Ascending aorta (tissue), 2 donors: Measurements from ENCODE around the gene DYNC1LI2. TPM values are rescaled to one million over a fixed set of nuclear protein-coding genes. Genes with fewer than 3 reads are reported as not detected.
"Not testable (repeated sequence)": the region's sequence is repeated elsewhere in the genome, so short reads cannot be mapped to it uniquely, and the experiment has no call there.

Source experiments
- DNase-seq, 2 donors: peaks; one replicate each; pipeline ENCODE4 v3.0.0-alpha.2; 2019; ENCODE audit warnings: low spot score in 2 of 2
- H3K27ac ChIP-seq, 2 donors: fragments of 200-600 bp; sonication (generic); one replicate each; pipeline ENCODE4 v1.5.1; 2016 to 2017; ENCODE audit warnings: mild to moderate bottlenecking in 1 of 2
- H3K27me3 ChIP-seq: fragments of 200-600 bp; sonication (generic); one replicate; pipeline ENCODE4 v1.5.1; 2017
- H3K36me3 ChIP-seq, 2 donors: fragments of 200-600 bp; sonication (generic); one replicate each; pipeline ENCODE4 v1.5.1; 2016
- H3K4me1 ChIP-seq, 2 donors: fragments of 200-600 bp; sonication (generic); one replicate each; pipeline ENCODE4 v1.5.1; 2016 to 2017; ENCODE audit warnings: mild to moderate bottlenecking in 1 of 2
- H3K4me3 ChIP-seq, 2 donors: fragments of 200-600 bp; sonication (generic); one replicate each; pipeline ENCODE4 v1.5.1; 2016 to 2017; ENCODE audit warnings: mild to moderate bottlenecking in 1 of 2
- H3K9me3 ChIP-seq, 2 donors: fragments of 200-600 bp; sonication (generic); one replicate each; pipeline ENCODE4 v1.5.1; 2016
- CTCF ChIP-seq, 3 experiments: fragments of 200-600 bp in 2 of 3; fragments of 450-650 bp in 1 of 3; sonication (generic) in 2 of 3; IDR thresholded peaks; one replicate each; pipeline ENCODE4 v1.5.1; 2016 to 2019; ENCODE audit warnings: antibody characterized with exemption in 3 of 3, mild to moderate bottlenecking in 1 of 3, moderate library complexity in 1 of 3
- intact Hi-C: fragments of 100-400 bp; cut with DNase I; formaldehyde crosslinking; loops from one replicate; pipeline ENCODE4 v1.15.1; 2023
- total RNA-seq: library from RNA; depleted of rRNA; stranded (reverse); fragments of >200 nt; gene quantifications from one replicate; pipeline ENCODE4 v1.1.0, GENCODE V29; 2016

Gene DYNC1LI2
- total RNA-seq, result 99.7 TPM

- peaks cover 6 to 22% of the 10 kb centered on the region in 2 donors for H3K4me1 ChIP-seq
- intact Hi-C loops, result loop anchor here (1.0 to 5.0 kb wide), 3 partner anchors 23 to 144 kb away; no protein-coding TSS in a partner anchor
- peak in 1 of 2 donors; percentile 88 for DNase-seq
Measured at GRCh38 chr16:66751303-66751991, at the start of gene DYNC1LI2. TSS of gene DYNC1LI2 (minus strand) at chr16:66751609. CDS start at chr16:66751591, 18 bp downstream.

DNA sequence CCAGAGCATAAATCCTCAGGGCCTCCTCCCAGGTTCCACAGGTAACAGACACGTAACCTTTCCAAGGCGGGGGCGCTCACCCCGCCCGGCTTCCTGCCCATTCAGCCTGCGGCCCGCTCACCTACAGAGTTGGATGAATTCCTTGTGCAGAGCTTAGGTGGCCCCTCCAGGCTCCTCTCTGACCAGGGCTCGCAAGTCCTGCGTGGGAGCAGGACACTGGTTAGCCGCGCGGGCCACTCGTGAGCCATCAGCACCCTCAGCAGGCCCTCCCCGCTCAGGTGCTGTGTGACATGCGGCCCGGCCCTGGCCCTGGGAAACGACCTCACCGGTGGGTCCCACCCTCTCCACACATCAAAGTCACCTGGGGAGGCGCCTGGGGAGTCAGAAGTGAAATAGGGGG, 49.4 kb upstream of the DYNC1LI2 start:
- Histone ChIP-seq H3K27me3 (no peaks in the 10 kb centered on the region), H3K36me3 (peaks cover 33 to 43% of the 10 kb centered on the region in 2 donors), H3K27ac (no peak overlapping the region), H3K4me1 (no peaks in the 10 kb centered on the region), H3K9me3 (no peaks in the 10 kb centered on the region), H3K4me3 (no peak overlapping the region)
- intact Hi-C loops, result no loop called here
- TF ChIP-seq CTCF (IDR thresholded peaks at IDR 0.05), result no peak
- no peak for DNase-seq

More at GRCh38 chr16:66751303-66751991, at the start of gene DYNC1LI2:
- Histone ChIP-seq H3K27me3 (no peaks in the 10 kb centered on the region), H3K4me3 (peak within 1 kb of the TSS; percentile 82 to 87), H3K9me3 (no peaks in the 10 kb centered on the region), H3K27ac (peak within 1 kb of the TSS; percentile 82 to 83), H3K36me3 (peaks cover 15 to 17% of the 10 kb centered on the region in 2 donors)
- TF ChIP-seq CTCF (IDR thresholded peaks at IDR 0.05), result peak; percentile 62 to 97 (median 65)

DNA sequence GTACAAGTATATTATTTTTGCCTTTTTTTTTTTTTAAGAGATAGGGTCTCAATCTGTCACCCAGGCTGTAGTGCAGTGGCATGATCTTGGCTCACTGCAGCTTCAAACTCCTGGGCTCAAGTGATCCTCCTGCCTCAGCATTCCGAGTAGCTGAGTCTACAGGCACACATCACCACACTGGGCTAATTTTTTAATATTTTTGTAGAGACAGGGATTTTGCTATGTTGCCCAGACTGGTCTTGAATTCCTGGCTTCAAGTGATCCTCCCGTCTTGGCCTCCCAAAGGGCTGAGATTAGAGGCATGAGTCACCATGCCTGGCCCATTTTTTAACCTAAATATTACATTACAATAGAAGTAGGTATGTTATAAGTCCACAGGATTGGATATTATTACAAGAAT, 46.8 kb upstream of the DYNC1LI2 start:
- H3K4me3 ChIP-seq, result no peak overlapping the region
- intact Hi-C loops, result no loop called here
- no peak overlapping the region for H3K27ac ChIP-seq
- DNase-seq, result no peak
- no peak for TF ChIP-seq CTCF (IDR thresholded peaks at IDR 0.05)
- no peaks in the 10 kb centered on the region for H3K4me1 ChIP-seq
- no peaks in the 10 kb centered on the region for H3K9me3 ChIP-seq
- H3K36me3 ChIP-seq, result peaks cover 11 to 17% of the 10 kb centered on the region in 2 donors
- H3K27me3 ChIP-seq, result no peaks in the 10 kb centered on the region

DNA sequence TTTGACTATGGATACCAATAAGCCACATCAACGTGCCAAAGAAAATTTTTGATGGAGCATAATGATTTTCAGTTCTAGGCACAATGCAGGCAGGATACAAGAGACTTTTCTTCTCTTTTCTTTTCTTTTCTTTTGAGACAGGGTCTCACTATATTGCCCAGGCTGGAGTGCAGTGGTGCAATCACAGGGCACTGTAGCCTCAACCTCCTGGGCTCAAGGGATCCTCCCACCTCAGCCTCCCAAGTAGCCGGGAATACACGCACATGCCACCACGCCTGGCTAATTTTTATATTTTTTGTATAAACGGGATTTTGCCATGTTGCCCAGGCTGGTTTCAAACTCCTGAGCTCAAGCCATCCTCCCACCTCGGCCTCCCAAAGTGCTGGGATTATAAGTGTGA, 42.6 kb upstream of the DYNC1LI2 start:
- DNase-seq, H3K4me3 ChIP-seq, H3K9me3 ChIP-seq, H3K27me3 ChIP-seq, H3K27ac ChIP-seq, H3K36me3 ChIP-seq, H3K4me1 ChIP-seq, intact Hi-C loops: not testable (repeated sequence)

GRCh38 chr16:66790130-66790733, 38.8 kb upstream of the DYNC1LI2 start:
- H3K4me3 ChIP-seq, result no peak overlapping the region
- intact Hi-C loops, result no loop called here
- no peaks in the 10 kb centered on the region for H3K36me3 ChIP-seq
- no peaks in the 10 kb centered on the region for H3K27me3 ChIP-seq
- H3K9me3 ChIP-seq, result no peaks in the 10 kb centered on the region
- H3K4me1 ChIP-seq, result no peaks in the 10 kb centered on the region
- TF ChIP-seq CTCF (IDR thresholded peaks at IDR 0.05), result no peak
- DNase-seq, result no peak
- H3K27ac ChIP-seq, result no peak overlapping the region

- no peaks in the 10 kb centered on the region for H3K27me3 ChIP-seq
- no peaks in the 10 kb centered on the region for H3K9me3 ChIP-seq
- no peak overlapping the region for H3K27ac ChIP-seq
- intact Hi-C loops, result no loop called here
- no peak overlapping the region for H3K4me3 ChIP-seq
- H3K36me3 ChIP-seq, result no peaks in the 10 kb centered on the region
- DNase-seq, result no peak
- TF ChIP-seq CTCF (IDR thresholded peaks at IDR 0.05), result no peak
- H3K4me1 ChIP-seq, result no peaks in the 10 kb centered on the region
Measured at GRCh38 chr16:66787427-66787826, 36.0 kb upstream of the DYNC1LI2 start.
